ENCODE results near the gene GRB14.

GRB14 gene

DNA sequence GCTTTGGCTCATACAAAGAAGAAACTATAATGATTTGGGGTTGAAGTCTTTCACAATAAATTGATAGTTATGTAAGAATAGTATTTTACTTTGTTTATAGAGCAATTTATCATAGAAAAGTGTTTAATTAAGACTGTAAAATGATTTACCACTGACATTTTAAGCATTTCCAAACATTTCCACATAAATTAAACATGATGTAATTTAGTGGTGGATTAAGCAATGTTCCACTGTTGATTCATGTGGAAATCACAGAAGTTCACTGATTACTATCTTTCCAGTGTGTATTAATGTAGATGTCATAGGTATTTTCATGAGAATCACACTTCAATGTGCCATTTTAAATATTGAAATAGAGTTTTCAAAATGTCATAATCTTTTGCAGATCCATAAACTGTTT, 40.1 kb upstream of the GRB14 start:
- DNase-seq (ENCODE audit: insufficient read length, low spot score): no peak
- no peak for FAIRE-seq
- TF ChIP-seq, protein P1, sequence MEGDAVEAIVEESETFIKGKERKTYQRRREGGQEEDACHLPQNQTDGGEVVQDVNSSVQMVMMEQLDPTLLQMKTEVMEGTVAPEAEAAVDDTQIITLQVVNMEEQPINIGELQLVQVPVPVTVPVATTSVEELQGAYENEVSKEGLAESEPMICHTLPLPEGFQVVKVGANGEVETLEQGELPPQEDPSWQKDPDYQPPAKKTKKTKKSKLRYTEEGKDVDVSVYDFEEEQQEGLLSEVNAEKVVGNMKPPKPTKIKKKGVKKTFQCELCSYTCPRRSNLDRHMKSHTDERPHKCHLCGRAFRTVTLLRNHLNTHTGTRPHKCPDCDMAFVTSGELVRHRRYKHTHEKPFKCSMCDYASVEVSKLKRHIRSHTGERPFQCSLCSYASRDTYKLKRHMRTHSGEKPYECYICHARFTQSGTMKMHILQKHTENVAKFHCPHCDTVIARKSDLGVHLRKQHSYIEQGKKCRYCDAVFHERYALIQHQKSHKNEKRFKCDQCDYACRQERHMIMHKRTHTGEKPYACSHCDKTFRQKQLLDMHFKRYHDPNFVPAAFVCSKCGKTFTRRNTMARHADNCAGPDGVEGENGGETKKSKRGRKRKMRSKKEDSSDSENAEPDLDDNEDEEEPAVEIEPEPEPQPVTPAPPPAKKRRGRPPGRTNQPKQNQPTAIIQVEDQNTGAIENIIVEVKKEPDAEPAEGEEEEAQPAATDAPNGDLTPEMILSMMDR (IDR thresholded peaks at IDR 0.05; ENCODE audit: insufficient read depth, missing control alignments): no peak

DNA sequence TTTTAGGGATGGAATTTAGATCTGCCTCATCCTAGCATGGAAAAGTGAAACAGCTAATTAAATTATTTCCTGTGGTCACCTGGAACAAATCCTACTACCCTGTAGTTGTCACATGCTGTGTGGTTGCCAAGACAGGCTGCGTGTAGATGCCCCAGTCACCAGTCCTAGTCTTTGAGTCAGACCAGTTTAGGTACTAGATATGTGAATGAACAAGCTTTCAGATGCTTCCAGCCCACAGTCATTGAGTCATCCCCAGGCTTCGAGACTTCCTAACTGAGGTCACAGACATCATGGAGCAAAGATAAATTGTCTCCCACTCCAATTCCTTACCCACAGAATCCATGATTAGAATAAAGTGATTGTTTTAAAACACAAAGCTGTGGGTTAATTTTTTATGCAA, 35.8 kb upstream of the GRB14 start:
- FAIRE-seq: no peak
- TF ChIP-seq, protein P1 (IDR thresholded peaks at IDR 0.05; ENCODE audit: insufficient read depth, missing control alignments): no peak

DNA sequence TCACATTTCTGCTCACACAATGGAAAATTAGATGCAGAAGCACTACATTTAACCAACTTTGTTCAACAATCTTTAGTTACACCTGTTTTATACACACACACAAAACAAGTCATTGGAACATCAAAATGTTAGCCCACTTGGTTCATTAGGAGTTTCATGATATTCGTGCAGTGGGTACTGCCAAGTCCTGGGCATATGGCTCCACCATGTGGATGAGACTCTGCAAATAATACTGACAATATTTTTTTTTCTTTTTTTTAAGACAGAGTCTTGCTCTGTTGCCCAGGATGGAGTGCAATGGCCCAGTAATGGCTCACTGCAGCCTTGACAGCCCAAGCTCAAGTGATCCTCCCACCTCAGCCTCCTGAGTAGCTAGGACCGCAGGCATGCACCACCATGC, 34.5 kb upstream of the GRB14 start:
- DNase-seq (ENCODE audit: insufficient read length, low spot score) (no peak), FAIRE-seq (no peak)
- TF ChIP-seq, protein P1 (IDR thresholded peaks at IDR 0.05; ENCODE audit: insufficient read depth, missing control alignments): no peak

More for the DNA sequence above, 35.8 kb upstream of the GRB14 start:
- no peak for DNase-seq (ENCODE audit: insufficient read length, low spot score)

DNA sequence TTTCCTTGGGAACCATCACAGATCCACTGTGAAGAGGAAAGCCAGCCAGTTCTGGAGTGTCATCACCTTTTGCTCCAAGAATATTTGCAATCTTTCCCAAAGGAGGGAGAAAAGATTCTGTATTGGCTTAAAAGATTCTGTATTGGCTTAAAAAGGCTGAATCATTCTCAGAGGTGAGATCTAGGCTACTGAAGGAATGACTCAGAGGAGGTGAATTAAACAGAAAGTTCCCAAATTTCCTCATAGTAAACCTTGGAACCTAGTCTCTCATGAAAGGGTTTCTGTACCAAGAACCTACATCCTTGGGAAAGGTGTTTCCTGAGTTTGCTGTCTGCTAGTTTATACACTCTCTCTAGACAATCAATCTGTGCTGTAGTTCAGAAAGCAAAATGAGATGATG, 34.1 kb upstream of the GRB14 start:
- FAIRE-seq: no peak
- DNase-seq (ENCODE audit: insufficient read length, low spot score): no peak
- TF ChIP-seq, protein P1 (IDR thresholded peaks at IDR 0.05; ENCODE audit: insufficient read depth, missing control alignments): no peak

DNA sequence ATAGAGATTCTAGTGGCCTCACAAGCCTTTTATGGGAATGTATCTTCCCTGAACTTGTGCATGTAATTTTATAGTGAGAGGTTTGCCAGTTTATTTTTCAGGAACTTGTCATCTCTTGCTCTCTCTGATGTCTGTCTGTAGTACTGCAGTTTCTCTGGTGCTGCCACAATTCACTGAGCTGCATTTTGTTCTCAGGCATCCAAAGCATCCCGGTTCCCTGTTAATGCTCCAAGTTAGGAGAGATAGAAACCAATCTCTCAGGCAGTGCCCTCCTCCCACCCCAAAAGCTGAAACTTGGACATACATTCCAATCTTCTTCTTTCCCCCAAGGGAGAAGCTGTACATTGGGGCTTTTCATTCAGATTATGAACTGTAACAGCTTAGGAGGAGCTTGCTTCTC, 30.1 kb upstream of the GRB14 start:
- TF ChIP-seq, protein P1 (IDR thresholded peaks at IDR 0.05; ENCODE audit: insufficient read depth, missing control alignments): no peak
- DNase-seq (ENCODE audit: insufficient read length, low spot score) (no peak), FAIRE-seq (no peak)

DNA sequence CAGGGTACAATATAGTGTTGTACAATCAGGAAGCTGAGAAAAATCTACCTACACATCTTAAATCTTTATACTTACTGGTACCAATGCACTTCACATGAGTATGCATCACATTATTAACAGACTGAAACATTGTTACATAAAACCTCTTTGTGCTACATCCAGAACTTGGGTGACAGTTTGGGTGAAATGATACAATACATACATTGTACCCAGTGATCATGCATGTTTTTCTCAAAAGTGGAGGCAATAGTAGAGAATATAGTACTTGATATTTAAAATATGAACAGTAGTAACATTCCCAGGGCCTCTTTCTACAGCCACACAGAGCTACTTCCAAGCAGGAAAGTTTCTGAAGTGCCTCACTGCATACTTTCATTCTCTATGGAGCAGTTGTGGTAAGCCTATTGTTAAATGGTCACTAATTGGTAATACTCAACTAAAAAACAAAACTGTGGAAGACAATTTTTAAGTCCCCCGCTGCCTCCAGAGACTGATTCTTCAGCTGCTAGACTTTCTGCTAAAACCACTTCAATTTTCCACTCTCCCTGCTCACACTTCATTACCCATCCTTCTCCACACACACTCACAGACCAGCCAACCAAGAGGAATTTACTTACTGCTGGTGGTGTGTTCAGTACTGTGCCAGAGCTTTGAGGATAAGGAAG, 22.9 kb upstream of the GRB14 start:
- DNase-seq (ENCODE audit: insufficient read length, low spot score) (no peak), FAIRE-seq (no peak)
- TF ChIP-seq, protein P1 (IDR thresholded peaks at IDR 0.05; ENCODE audit: insufficient read depth, missing control alignments): no peak

DNA sequence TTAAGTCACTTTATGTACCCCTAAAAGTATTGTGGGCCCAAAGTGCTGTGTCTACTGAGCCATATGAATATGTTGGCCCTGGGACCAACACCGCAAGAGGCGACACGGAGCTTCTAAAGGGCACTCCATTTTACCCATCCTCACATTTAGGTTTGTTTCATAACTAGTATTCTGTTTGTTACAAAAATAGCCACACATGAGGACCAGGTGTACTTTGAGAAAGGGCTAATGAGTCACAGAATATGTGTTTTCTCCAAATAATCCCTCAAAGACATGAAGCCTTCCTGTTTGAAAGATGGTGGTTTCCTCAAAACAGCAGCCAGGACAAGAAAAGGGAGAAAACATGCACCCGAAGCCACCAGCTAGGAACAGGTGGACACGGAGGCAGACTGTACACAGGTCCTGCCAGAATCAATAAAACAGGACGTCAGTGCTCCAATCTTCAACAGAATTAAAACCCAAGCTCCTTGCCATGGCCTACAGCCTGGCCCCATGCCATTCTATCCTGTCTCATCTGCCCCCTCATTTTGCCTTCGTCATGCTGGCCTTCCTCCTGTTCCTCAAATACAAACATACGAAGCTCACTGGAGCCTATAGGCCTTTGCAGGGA, 21.8 kb upstream of the GRB14 start:
- DNase-seq (ENCODE audit: insufficient read length, low spot score) (no peak), FAIRE-seq (no peak)
- TF ChIP-seq, protein P1 (IDR thresholded peaks at IDR 0.05; ENCODE audit: insufficient read depth, missing control alignments): no peak
